Measurements from ENCODE around the gene SLC46A2. TPM values are rescaled to one million over a fixed set of nuclear protein-coding genes. Genes with fewer than 3 reads are reported as not detected.

Gene SLC46A2
- total and polyA plus RNA-seq, 2 experiments from 2014 or later, result 0.11 TPM; not detected in 1

- no peaks in the 10 kb centered on the region for H3K79me2 ChIP-seq (replicated peaks; ENCODE audit: insufficient read depth)
- 0 out of 3 replicates have a peak, but pooled peaks cover 3% of the 10 kb centered on the region for H3K9me3 Mint-ChIP-seq
- ATAC-seq (no peak), DNase-seq (ENCODE audit: low spot score) (no peak)
- H2AFZ ChIP-seq, result no peak overlapping the region
- H3K27ac ChIP-seq (ENCODE audit: low read depth), result no peak overlapping the region
- TF ChIP-seq STAT1 (IDR thresholded peaks at IDR 0.05; ENCODE audit: unreplicated experiment), result no peak
- TF ChIP-seq ZNF331 (CRISPR knock-in tag; IDR thresholded peaks at IDR 0.05; ENCODE audit: low read depth), result no peak
- TF ChIP-seq ETS1 (IDR thresholded peaks at IDR 0.05), result no peak
- TF ChIP-seq JUNB (IDR thresholded peaks at IDR 0.05; ENCODE audit: unreplicated experiment), result no peak
- TF ChIP-seq POLR2AphosphoS5 (IDR thresholded peaks at IDR 0.05; ENCODE audit: low read depth), result no peak
- no peak for TF ChIP-seq ZNF462 (CRISPR knock-in tag; IDR thresholded peaks at IDR 0.05)
- TF ChIP-seq REST (IDR thresholded peaks at IDR 0.05; ENCODE audit: unreplicated experiment), result no peak
- no peak for TF ChIP-seq ZNF114 (CRISPR knock-in tag; IDR thresholded peaks at IDR 0.05)
- no peak for TF ChIP-seq EZH2phosphoT487 (IDR thresholded peaks at IDR 0.05; ENCODE audit: unreplicated experiment)
- TF ChIP-seq CTCF (conservative IDR thresholded peaks at IDR 0.05; ENCODE audit: low read depth in 2 of 2), result no peak
- no peak for TF ChIP-seq CREB1 (CRISPR knock-in tag; IDR thresholded peaks at IDR 0.05; ENCODE audit: low read depth)
- no peak for TF ChIP-seq NANOG (IDR thresholded peaks at IDR 0.05; ENCODE audit: borderline replicate concordance)
- TF ChIP-seq EZH2 (IDR thresholded peaks at IDR 0.05; ENCODE audit: low read depth, unreplicated experiment), result no peak
- peaks cover 11% of the 10 kb centered on the region for H3K27me3 Mint-ChIP-seq (ENCODE audit: insufficient read depth, low read depth, poor library complexity)
- no peak overlapping the region for H3K27ac Mint-ChIP-seq
- H3F3A ChIP-seq (replicated peaks; ENCODE audit: low read depth), result no peaks in the 10 kb centered on the region
- no peak overlapping the region for H3K4me3 ChIP-seq
- H3K27me3 ChIP-seq (ENCODE audit: insufficient read depth), result no peaks in the 10 kb centered on the region
- H3K36me3 ChIP-seq (ENCODE audit: insufficient read depth), result no peaks in the 10 kb centered on the region; the same call in 1 of the 2 replicates
- no peaks in the 10 kb centered on the region for H3K9me2 ChIP-seq (ENCODE audit: insufficient read depth)
- no peaks in the 10 kb centered on the region for H3K4me1 ChIP-seq (ENCODE audit: insufficient read depth)
- H4K20me1 ChIP-seq (replicated peaks; ENCODE audit: insufficient read depth), result no peaks in the 10 kb centered on the region
- H3K36me3 Mint-ChIP-seq (ENCODE audit: low read depth), result no peaks in the 10 kb centered on the region
- H3K4me2 ChIP-seq, result no peak overlapping the region
- no peak overlapping the region for H3K4me3 Mint-ChIP-seq
- peaks cover 4% of the 10 kb centered on the region for H3K4me1 Mint-ChIP-seq
Observed at GRCh38 chr9:112858005-112858404, 32.7 kb downstream of the SLC46A2 start.
